Activated T-helper 9 cell treated with anti-CD3 and anti-CD28 coated beads, Interleukin-2, amount 50 U/mL, for 16 hours (primary cell): ENCODE results near the gene FAM13B.

Experiments used
- DNase-seq: peaks from one replicate; pipeline ENCODE4 v3.0.0-alpha.2; 2020; ENCODE audit warnings: low read depth

Gene FAM13B

DNA sequence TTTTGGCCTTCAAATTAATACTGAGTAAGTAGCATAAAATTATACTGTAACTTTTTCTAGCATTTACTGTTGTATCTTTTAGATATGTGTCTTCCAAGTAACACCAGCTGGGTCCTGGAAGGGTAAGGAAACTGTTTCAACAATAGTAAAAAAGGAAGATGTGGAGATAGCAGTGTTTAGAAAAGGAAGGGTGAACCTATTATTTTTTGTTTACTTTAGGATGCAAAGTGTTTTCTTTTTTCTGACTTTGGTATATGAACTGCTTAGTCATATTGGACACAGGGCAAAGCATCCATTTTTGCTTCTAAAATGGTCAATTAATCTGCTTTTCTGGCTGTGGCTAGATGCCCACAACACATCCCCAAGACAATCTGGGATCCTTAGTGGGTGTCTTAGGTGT is 138.3 kb downstream of the FAM13B start:
- DNase-seq = no peak

GRCh38 chr5:137891849-137892248 is 141.0 kb downstream of the FAM13B start:
- DNase-seq = no peak

DNA sequence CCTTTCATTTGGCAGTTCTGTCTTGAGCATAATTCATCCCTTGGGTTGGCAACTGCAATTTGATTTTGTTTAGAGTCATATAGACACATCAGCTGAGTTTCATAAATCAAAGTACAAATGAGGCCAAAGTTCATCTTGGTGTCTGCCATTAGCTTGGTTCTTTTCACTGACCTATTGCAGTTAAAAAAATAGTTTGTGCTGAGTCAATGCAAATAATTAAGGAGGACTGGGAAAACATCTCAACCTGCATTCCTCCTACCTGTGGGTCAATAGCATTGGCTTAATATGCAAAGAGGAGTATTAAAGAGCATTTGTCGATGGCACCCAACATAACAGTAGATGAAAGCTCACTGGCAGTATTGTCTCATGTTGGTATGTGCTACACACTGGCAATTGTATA is 142.0 kb downstream of the FAM13B start:
- no peak for DNase-seq

DNA sequence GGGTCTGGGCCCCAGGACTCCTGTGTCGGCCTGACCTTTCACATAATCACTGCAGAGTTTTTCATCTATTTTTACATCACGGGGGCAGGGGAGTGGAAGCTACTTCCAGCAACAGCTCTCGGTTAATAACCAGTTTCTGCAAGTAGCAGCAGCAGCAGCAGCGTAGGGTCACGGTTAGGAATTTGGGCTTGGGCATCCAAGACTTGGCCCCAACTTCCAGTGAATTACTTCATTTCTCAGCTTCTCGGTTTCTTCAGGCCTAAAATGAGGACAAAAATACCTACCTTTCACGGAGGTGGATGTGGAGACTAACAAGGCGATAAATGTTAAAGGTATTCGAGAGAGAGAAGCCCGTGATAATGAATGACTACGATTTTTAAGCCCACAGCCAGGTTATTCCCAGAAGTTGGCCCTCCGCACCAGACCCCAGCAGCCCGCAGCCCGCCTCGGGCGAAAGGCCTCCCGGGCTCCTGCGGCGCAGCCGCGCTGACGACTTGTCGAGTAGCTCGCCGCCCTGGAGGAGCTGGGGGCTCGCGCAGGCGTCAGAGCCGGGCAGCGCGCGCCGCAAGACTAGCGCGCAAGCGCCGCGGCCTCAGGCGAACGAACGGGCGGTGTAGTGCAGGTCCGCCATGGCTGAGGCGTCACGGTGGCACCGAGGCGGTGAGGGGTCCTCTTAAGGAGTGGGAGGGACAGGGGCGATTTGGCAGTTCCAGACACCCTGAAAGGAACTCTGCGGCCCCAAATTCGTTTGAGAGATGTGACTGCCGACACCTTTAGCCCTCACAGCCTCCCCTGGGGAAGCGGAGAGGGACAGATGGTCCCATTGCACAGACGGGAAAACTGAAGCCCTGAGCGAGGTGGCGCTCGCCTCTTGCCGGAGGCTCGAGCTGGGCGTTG is 143.8 kb downstream of the FAM13B start, which contains the start of gene PKD2L2:
PKD2L2 (plus strand) TSS at position 595 of the 897 bp plus-strand sequence; CDS start at position 630, 35 bp downstream.
- peak; percentile 70 for DNase-seq

DNA sequence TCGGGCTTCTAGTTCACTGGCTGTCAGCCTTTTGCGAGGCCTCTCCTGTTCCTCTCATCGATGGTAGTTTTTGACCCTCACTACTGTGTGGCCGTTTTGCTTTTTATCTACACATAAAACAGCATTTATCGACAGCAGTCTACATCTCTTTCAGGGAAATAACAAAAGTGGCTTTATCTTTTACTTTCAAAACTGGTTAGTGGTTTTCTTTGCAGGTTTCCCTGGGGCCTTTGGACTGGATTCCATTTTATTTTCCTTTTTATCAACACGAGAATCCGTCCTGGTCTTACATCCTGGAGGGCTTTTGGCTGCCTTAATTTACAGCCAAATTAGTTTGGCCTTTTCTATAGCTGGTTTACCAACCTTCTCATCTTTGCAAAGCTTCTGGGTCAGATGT is 144.4 kb downstream of the FAM13B start:
- DNase-seq = no peak
